Measurements from ENCODE around the gene EPN3. TPM values are rescaled to one million over a fixed set of nuclear protein-coding genes. Genes with fewer than 3 reads are reported as not detected.

EPN3 gene
- total RNA-seq, 1 experiment from 2014 or later = 53.2 TPM

DNA sequence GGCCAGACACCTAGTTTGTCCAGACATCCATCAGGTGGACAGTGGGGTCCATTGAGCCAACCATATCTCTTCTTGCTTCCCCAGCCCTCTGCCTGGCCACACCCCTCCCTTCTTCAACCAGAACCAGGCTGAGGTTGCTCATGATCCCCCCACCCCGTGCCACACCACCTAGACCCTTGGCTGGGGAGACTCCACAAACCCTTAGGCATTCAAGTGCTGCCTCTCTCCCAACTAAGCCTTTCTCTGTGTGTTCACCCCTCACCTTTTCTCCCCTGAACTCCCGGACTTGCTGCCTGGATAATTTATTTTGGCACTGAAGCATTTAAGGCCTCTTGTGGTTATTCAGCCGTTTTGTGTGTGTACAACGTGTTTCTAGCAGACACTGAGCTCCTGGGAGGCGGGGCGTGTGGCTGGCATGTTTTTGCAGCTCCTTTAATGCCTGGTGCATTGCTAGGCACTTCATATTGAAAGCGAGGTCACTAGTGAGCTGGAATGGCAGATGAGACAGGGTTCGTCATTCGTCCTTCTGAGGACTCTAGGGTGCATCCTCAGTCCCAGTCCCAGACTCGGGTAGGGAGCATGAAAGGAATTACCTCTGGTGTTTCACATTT is 56.7 kb downstream of the EPN3 start:
- Mint-ChIP-seq H3K27ac (ENCODE audit: unreplicated experiment) (no peak overlapping the region), H3K4me1 (ENCODE audit: low read depth, unreplicated experiment) (peaks cover 2% of the 10 kb centered on the region), H3K4me3 (ENCODE audit: unreplicated experiment) (no peak overlapping the region), H3K27me3 (ENCODE audit: insufficient read depth, unreplicated experiment) (no peaks in the 10 kb centered on the region), H3K36me3 (ENCODE audit: insufficient read depth, unreplicated experiment) (no peaks in the 10 kb centered on the region), H3K9me3 (ENCODE audit: unreplicated experiment) (no peaks in the 10 kb centered on the region)
- Histone ChIP-seq H3K36me3 (ENCODE audit: control insufficient read depth, insufficient read depth, low read length) (no peaks in the 10 kb centered on the region), H3K9me3 (no peaks in the 10 kb centered on the region), H3K4me3 (ENCODE audit: low read depth, low read length) (no peak overlapping the region), H3K4me1 (peaks cover 9% of the 10 kb centered on the region), H3K27me3 (replicated peaks; ENCODE audit: control insufficient read depth, insufficient read depth, low read length) (no peaks in the 10 kb centered on the region)
- DNase-seq = no peak
- ChIA-PET POLR2A (interaction anchor here (0.8 kb wide), 1 partner anchor 192 kb away, joined by 3 read pairs; no protein-coding TSS in a partner anchor), CTCF (interaction anchor here (0.6 to 1.2 kb wide), 4 partner anchors 26 to 96 kb away, joined by 3 to 4 read pairs (median 4); no protein-coding TSS in a partner anchor)
- BruUV-seq (replicated peaks) = no TSS peak
- TF ChIP-seq CTCF (IDR thresholded peaks at IDR 0.05; ENCODE audit: insufficient read depth in 1 of 2, low read depth in 1 of 2, low read length in 1 of 2, severe bottlenecking in 1 of 2, unreplicated experiment in 1 of 2) = no peak
- intact Hi-C loops (cut with micrococcal nuclease; ENCODE audit: unreplicated experiment) = no loop called here

DNA sequence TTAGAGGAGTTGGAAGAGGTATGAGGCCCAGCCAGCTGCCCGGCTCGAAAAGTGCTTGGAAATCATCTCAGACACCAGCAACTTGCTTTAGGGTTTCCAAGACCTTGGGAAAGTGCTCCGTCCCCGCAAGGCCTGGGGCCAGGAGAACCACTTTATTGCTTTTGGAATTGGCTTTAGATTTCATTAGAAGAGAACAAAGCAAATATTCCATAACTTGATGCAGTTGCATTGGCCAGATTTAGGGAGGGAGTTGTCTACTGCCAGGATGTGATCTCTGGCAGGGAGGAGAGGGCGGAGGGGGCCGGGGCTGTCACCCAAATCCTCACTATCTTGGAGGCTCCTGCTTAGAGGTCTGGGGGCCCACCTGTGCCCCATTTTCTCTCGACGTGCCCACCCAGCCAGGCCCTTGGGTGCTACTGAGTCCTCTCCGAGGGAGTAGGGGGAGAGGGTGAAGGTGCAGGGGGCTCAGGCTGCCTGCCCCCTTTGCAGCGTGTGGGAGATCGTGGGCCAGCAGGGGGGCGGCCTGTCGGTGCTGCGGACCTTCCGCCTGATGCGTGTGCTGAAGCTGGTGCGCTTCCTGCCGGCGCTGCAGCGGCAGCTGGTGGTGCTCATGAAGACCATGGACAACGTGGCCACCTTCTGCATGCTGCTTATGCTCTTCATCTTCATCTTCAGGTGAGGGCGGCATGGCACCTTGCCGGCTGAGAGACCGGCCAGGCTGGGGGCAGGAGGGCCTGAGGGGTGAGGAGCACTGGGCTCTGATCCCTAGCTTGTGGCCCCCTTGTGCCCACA is 58.6 kb downstream of the EPN3 start:
- ChIA-PET CTCF (no interaction called here), POLR2A (no interaction called here)
- no peak for TF ChIP-seq CTCF (IDR thresholded peaks at IDR 0.05; ENCODE audit: insufficient read depth in 1 of 2, low read depth in 1 of 2, low read length in 1 of 2, severe bottlenecking in 1 of 2, unreplicated experiment in 1 of 2)
- H3K4me1 Mint-ChIP-seq (ENCODE audit: low read depth, unreplicated experiment) = no peaks in the 10 kb centered on the region
- H3K36me3 Mint-ChIP-seq (ENCODE audit: insufficient read depth, unreplicated experiment) = no peaks in the 10 kb centered on the region
- peaks cover 9% of the 10 kb centered on the region for H3K4me1 ChIP-seq
- no peak overlapping the region for H3K27ac Mint-ChIP-seq (ENCODE audit: unreplicated experiment)
- H3K4me3 Mint-ChIP-seq (ENCODE audit: unreplicated experiment) = no peak overlapping the region
- no peaks in the 10 kb centered on the region for H3K9me3 Mint-ChIP-seq (ENCODE audit: unreplicated experiment)
- no peak overlapping the region for H3K4me3 ChIP-seq (ENCODE audit: low read depth, low read length)
- no peaks in the 10 kb centered on the region for H3K9me3 ChIP-seq
- H3K36me3 ChIP-seq (ENCODE audit: control insufficient read depth, insufficient read depth, low read length) = no peaks in the 10 kb centered on the region
- no peak for DNase-seq
- no TSS peak for BruUV-seq (replicated peaks)
- H3K27me3 Mint-ChIP-seq (ENCODE audit: insufficient read depth, unreplicated experiment) = no peaks in the 10 kb centered on the region
- H3K27me3 ChIP-seq (replicated peaks; ENCODE audit: control insufficient read depth, insufficient read depth, low read length) = no peaks in the 10 kb centered on the region
- intact Hi-C loops (cut with micrococcal nuclease; ENCODE audit: unreplicated experiment) = no loop called here

DNA sequence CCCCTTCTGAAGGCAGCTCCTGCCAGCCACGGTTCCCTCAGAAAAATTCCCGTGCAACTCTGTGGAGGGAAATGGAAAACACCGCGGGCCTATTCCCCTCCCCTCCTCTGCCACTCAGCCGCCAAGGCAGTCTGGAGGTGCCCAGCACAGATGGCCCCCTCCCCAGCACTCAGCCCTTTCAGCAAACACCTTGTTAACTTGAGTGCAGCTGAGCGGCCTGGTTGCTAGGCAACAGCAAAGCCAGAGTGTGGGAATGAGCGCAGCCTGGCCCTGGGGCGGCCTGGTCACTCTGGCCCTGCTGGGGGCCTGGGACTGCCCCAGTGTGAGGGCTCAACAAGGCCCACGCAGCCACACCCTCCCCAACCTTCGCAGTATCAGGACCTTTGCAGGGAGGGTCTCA is 60.8 kb downstream of the EPN3 start:
- H3K4me3 ChIP-seq (ENCODE audit: low read depth, low read length) = no peak overlapping the region
- H3K4me1 ChIP-seq = peaks cover 9% of the 10 kb centered on the region
- no peaks in the 10 kb centered on the region for H3K27me3 ChIP-seq (replicated peaks; ENCODE audit: control insufficient read depth, insufficient read depth, low read length)
- ChIA-PET CTCF (interaction anchor here (1.3 to 1.6 kb wide), 4 partner anchors 19 to 42 kb away, joined by 3 to 4 read pairs (median 4); no protein-coding TSS in a partner anchor), POLR2A (no interaction called here)
- H3K36me3 ChIP-seq (ENCODE audit: control insufficient read depth, insufficient read depth, low read length) = no peaks in the 10 kb centered on the region
- no peak for TF ChIP-seq CTCF (IDR thresholded peaks at IDR 0.05; ENCODE audit: insufficient read depth in 1 of 2, low read depth in 1 of 2, low read length in 1 of 2, severe bottlenecking in 1 of 2, unreplicated experiment in 1 of 2)
- no peaks in the 10 kb centered on the region for H3K36me3 Mint-ChIP-seq (ENCODE audit: insufficient read depth, unreplicated experiment)
- H3K9me3 Mint-ChIP-seq (ENCODE audit: unreplicated experiment) = no peaks in the 10 kb centered on the region
- BruUV-seq (replicated peaks) = no TSS peak
- no peak overlapping the region for H3K4me3 Mint-ChIP-seq (ENCODE audit: unreplicated experiment)
- peak; percentile 77 to 78 for DNase-seq
- no peaks in the 10 kb centered on the region for H3K4me1 Mint-ChIP-seq (ENCODE audit: low read depth, unreplicated experiment)
- no peak overlapping the region for H3K27ac Mint-ChIP-seq (ENCODE audit: unreplicated experiment)
- H3K27me3 Mint-ChIP-seq (ENCODE audit: insufficient read depth, unreplicated experiment) = no peaks in the 10 kb centered on the region
- intact Hi-C loops (cut with micrococcal nuclease; ENCODE audit: unreplicated experiment) = no loop called here
- no peaks in the 10 kb centered on the region for H3K9me3 ChIP-seq

Other genes with a start within 250 kb of the EPN3 start
- gene XYLT2, start 186.6 kb upstream of the EPN3 start, total RNA-seq (2022) = 72.9 and 75.8 TPM in 2 replicates
- gene MRPL27, start 159.6 kb upstream of the EPN3 start, total RNA-seq (2022) = 196 and 203 TPM in 2 replicates
- 43.5 and 48.5 TPM in 2 replicates for gene EME1, start 159.5 kb upstream of the EPN3 start, total RNA-seq (2022)
- gene LRRC59, start 135.2 kb upstream of the EPN3 start, total RNA-seq (2022) = 324 and 336 TPM in 2 replicates
- 135 and 161 TPM in 2 replicates for gene ACSF2, start 106.5 kb upstream of the EPN3 start, total RNA-seq (2022)
- not detected in 2 replicates for gene CHAD, start 63.9 kb upstream of the EPN3 start, total RNA-seq (2022)
- 85.3 and 93.9 TPM in 2 replicates for gene RSAD1, start 53.9 kb upstream of the EPN3 start, total RNA-seq (2022)
- gene MYCBPAP, start 24.3 kb upstream of the EPN3 start, total RNA-seq (2022) = 1.3 and 2.7 TPM in 2 replicates
- gene SPATA20, start 14.4 kb downstream of the EPN3 start, total RNA-seq (2022) = 149 and 176 TPM in 2 replicates
- 1.4 and 1.6 TPM in 2 replicates for gene CACNA1G, start 28.0 kb downstream of the EPN3 start, total RNA-seq (2022)
- gene ABCC3, start 102.1 kb downstream of the EPN3 start, total RNA-seq (2022) = 39.3 and 45.6 TPM in 2 replicates
- gene ANKRD40, start 175.2 kb downstream of the EPN3 start, total RNA-seq (2022) = 113 and 114 TPM in 2 replicates
- 284 and 287 TPM in 2 replicates for gene LUC7L3, start 186.9 kb downstream of the EPN3 start, total RNA-seq (2022)
- 11.2 and 11.4 TPM in 2 replicates for gene ANKRD40CL, start 234.8 kb downstream of the EPN3 start, total RNA-seq (2022)

Measured in Caco-2 (cell line).